Fibroblast of villous mesenchyme (primary cell): Measurements from ENCODE around the gene DHX29. TPM values are rescaled to one million over a fixed set of nuclear protein-coding genes. Genes with fewer than 3 reads are reported as not detected.

Experiments
- total RNA-seq: library from RNA; depleted of rRNA; stranded (reverse); fragments of >200 nt; gene quantifications from 2 replicates; pipeline ENCODE4 v1.2.3, GENCODE V29; 2012

DHX29 gene
- total RNA-seq, 1 donor, result 43.6 TPM

Other genes starting within 250 kb of the DHX29 start
- not detected in 2 replicates for gene GZMA, start 205.0 kb downstream of the DHX29 start, total RNA-seq
- 133 and 182 TPM in 2 replicates for gene GPX8, start 147.5 kb downstream of the DHX29 start, total RNA-seq
- not detected in 2 replicates for gene CDC20B, start 134.5 kb downstream of the DHX29 start, total RNA-seq
- not detected in 2 replicates for gene MCIDAS, start 80.4 kb downstream of the DHX29 start, total RNA-seq
- 0.32 TPM in 1 of 2 replicates, not detected in the other for gene CCNO, start 74.1 kb downstream of the DHX29 start, total RNA-seq
- gene MTREX, start 295 bp upstream of the DHX29 start, total RNA-seq, result 72.8 and 108 TPM in 2 replicates
- 97.6 and 201 TPM in 2 replicates for gene PLPP1, start 227.3 kb upstream of the DHX29 start, total RNA-seq